GM21786 (cell line): ENCODE results near the gene HBZ.
"Not testable (repeated sequence)": the region's sequence is repeated elsewhere in the genome, so short reads cannot be mapped to it uniquely, and the experiment has no call there.

Source experiments
- ATAC-seq: cut with Tn5 transposase; IDR thresholded peaks from one replicate; pipeline ENCODE4 v1.9.1; 2021; ENCODE audit not compliant: unreplicated experiment

The HBZ gene

DNA sequence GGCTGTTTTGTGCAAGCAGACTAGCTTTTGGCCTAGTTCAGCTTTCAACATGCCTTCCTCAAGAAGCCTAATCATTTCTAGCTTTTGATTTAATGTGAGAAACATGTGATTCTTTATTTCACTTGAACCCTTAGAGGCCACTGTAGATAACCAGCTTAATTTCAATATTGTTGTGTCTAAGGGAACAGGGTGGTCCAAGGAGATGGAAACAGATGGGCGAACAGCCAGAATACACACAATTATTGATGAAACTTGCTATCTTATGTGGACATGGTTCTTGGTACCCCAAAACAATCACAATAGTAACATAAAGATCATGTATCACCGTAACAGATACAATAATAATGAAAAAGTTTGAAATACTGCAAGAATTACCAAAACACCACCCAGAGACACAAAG, 18.7 kb upstream of the HBZ start:
- ATAC-seq: no peak

DNA sequence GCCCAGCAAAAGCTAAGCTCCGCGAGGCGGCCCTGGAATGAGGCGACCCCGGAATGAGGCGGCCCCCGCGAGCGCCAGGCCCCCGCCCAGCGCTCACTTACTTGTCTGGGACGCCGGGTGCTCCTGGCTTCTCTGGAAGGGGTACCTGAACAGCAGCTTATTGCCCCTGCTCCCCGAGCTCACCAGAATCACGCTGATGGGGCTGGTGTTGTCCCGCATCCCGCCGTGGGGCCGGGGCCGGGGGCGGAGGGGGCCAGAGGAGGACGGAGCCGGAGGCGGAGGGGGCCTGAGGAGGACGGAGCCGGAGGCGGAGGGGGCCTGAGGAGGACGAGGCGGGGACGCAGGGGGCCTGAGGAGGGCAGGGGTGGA, 14.4 kb upstream of the HBZ start:
- no peak for ATAC-seq

GRCh38 chr16:140175-140857, 12.1 kb upstream of the HBZ start:
- ATAC-seq: no peak

GRCh38 chr16:142405-142967, 10.0 kb upstream of the HBZ start:
- no peak for ATAC-seq

DNA sequence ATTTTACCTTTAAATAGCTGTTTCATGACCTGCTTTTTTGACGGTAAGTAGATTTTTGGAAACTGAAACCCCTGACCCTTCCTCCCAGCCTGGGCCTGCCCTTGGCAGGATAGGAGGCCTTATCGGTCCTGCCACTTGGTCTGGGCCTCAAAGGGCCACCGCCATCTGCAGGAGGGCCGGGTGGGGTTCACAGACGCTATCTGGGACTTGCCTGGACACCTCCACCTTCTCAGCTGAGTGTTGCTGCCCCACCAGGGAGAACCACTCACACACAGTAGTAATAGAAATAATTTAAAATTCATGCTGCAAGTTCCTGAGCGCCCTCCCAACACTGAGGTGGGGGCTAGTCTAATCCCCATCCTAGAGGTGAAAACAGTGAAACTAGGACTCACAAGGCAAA, 9.4 kb upstream of the HBZ start:
- no peak for ATAC-seq

DNA sequence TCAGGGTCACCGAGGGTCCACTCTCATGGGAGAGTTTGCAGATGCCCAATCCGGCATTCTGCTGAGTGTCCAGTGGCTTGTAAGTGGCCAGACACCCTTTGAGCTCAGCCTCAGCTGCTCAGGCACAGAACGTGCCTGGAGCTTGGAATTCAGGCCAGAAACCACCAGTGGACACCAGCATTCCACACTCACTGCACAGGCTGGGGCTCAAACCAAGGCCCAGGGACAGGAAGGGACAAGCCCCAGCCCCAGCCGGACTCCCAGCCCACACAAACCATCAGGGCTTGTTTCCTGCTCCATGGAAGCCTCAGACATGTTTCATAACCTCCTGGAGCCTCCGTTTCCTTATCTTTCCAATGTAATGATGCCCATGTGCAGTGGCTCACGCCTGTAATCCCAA, 9.0 kb upstream of the HBZ start:
- no peak for ATAC-seq

DNA sequence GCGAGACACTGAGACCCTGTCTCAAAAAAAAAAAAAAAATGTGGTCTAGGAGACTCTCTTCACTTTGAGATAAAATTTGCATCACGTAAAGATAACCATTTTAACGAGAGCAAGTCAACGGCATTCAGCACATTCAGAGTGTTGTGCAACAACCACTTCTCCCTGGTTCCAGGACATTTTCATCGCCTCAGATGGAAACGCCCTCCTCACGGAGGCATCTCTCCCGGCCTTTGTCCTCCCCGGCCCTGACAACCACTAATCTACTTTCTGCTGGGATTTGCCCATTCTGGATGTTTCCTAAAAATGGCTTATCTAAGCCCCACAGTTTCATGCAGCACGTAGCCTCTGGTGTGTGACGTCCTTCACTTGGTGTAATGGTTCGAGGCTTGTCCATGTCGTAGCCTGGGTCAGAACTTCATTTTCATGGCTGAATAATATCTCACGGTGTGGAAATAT, 7.6 kb upstream of the HBZ start:
- ATAC-seq: no peak

GRCh38 chr16:146646-147045, 5.8 kb upstream of the HBZ start:
- ATAC-seq: no peak

DNA sequence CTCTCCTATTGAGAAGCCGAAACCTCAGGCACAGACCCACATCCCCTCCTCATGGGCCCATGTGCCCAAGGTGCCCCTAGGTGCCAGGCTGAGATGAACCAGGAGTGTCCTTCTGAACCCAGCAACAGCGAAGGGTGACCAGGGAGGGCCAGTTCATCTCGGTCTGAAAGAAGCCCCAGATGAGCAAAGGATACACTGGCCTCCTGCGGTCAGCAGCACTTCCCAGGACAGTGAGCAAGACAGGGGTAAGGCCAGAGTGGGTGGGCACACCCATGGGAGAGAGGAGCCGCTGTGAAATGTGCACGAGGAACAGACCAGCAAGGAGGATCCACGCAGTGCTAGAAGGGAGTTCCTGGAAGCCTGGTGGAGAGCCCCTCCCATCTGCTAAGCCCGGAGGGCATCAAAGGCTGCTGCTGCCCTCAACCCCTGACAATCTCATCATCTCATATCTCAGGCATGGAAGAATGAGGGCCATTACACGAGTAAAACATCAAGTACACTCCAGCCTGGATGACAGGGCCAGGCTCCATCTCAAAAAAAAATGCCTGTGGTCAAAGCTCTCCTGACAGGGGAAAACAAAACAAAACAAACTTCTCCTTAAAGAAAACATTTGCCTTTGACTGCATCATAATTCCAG, 3.3 kb upstream of the HBZ start:
- no peak for ATAC-seq

DNA sequence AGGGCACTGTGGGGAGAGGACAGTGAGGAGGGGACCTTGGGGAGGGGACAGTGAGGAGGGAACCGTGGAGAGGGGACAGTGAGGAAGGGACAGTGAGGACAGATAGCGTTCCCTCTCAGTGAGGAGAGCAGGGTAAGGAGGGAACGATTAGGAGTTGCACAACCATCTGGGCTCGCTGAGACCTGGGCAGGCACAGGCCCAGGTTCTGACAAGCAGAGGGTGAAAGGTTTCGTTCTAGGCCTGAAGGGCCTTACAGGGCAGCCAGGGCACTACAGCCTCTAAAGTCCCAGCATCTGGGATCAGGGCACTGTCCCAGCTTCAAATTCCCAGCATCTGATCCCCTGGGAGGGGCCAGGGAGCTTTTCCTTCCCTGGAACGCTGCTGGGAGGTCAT, 681 bp downstream of the HBZ start:
- not testable (repeated sequence) for ATAC-seq

DNA sequence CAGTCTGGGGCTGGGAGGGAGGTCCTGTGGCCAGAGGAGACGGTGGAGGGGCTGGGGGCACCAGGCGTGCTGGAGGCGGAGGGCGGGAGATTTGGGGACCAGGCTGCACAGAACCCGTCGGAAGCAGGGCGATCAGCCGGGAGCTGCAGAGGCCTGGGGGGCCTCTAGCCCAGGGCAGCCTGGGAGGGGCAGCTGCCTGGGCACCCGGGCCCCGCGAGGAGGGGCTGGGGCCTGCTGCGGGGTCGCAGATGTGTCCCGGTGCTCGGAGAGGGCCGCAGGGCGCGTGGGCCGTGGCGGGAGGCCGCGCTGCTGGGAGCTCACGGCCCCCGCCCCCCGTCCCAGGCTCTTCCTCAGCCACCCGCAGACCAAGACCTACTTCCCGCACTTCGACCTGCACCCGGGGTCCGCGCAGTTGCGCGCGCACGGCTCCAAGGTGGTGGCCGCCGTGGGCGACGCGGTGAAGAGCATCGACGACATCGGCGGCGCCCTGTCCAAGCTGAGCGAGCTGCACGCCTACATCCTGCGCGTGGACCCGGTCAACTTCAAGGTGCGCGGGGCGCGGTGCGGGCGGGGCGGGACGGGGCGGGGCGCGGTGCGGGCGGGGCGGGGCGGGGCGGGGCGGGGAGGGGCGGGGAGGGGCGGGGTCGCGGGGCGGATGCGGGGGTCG, 1.2 kb downstream of the HBZ start:
- ATAC-seq: not testable (repeated sequence)

DNA sequence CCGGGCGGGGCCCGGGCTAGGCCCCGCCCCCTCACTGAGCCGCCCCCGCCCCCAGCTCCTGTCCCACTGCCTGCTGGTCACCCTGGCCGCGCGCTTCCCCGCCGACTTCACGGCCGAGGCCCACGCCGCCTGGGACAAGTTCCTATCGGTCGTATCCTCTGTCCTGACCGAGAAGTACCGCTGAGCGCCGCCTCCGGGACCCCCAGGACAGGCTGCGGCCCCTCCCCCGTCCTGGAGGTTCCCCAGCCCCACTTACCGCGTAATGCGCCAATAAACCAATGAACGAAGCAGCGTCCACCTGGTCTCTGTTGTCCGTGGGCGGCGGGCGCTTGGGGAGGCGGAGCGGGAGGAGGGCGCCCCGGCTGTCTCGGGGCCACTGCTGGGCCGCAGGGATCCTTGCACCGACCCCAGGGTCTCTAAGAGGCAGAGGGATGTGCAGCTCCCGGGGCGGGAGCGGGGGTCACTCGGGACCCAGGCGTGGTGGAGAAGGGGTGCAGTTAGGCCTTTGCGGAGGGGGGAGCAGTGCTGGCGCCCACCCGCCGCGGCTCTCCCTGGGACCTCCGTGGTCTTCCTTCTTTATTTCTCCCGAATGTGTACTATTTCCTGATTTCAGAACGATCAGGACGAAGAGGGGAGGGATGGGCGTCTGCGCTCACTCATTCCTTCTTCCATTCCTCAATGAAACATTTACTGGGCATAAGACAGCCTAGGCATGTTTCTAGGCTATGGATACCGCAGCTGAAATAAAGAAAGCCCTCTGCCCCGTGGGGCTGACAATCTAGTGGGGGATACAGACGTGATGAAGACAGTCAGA, 2.0 kb downstream of the HBZ start:
- no peak for ATAC-seq

- no peak for ATAC-seq
Observed at GRCh38 chr16:155031-155398, 2.6 kb downstream of the HBZ start.

- ATAC-seq: no peak
Observed at GRCh38 chr16:159136-159849, 6.8 kb downstream of the HBZ start.

GRCh38 chr16:160242-160641, 7.8 kb downstream of the HBZ start:
- not testable (repeated sequence) for ATAC-seq

- ATAC-seq: no peak
Observed at GRCh38 chr16:160691-161190, 8.3 kb downstream of the HBZ start.

DNA sequence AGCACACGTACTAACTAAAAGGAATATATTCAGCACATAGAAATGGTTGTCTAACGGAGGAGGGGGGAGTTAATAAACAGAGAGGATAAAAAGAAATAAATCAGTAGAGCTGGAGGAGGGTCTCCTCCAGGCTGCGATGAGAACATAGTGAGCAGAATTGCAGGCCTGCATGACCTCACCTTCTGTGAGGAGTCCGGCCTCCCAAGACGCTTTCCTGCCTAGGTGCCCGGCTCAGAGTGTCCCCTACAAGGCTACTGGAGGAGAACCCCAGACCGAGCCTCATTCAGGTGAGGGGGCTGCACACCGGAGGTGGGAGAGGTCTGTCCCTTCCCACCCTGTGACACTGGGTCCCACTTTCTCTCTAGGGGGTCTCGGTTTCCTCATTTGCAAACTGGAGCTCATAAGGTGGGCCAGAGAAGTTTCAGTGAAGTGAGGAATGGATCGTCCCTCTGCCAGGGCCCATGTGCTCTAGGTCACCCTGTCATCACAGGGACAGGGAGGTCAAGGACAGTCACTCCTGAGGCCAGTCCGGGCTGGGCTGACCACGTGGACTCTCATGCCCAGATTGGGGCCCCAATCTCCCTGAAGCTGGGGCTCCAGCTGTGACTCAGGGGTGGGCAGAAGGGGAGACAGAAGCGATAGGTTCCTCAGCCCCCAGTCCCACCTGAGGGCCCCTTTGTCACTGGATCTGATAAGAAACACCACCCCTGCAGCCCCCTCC, 10.0 kb downstream of the HBZ start:
- ATAC-seq: no peak

DNA sequence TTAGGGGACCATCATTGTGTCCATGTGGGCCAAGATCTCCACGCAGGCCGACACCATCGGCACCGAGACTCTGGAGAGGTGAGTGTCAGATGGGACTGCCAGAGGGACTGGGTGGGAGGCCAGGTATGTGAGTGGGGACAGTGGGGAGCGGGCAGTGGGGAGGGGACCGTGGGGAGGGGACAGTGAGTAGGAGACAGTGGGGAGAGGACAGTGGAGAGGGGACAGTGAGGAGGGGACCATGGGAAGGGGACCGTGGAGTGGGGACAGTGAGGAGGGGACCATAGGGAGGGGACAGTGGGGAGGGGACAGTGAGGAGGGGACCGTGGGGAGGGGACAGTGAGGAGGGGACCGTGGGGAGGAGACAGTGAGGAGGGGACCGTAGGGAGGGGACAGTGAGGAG, 10.7 kb downstream of the HBZ start:
- ATAC-seq: not testable (repeated sequence)

- not testable (repeated sequence) for ATAC-seq
Observed at GRCh38 chr16:163696-164095, 11.3 kb downstream of the HBZ start.
